GM10847 (cell line): ENCODE data around the gene HSF5.

Experiments used
- POLR2A ChIP-seq: IDR thresholded peaks from 2 replicates; pipeline ENCODE4 v1.6.1; 2011; ENCODE audit not compliant: insufficient read length; ENCODE audit errors: extremely low read depth

The HSF5 gene

DNA sequence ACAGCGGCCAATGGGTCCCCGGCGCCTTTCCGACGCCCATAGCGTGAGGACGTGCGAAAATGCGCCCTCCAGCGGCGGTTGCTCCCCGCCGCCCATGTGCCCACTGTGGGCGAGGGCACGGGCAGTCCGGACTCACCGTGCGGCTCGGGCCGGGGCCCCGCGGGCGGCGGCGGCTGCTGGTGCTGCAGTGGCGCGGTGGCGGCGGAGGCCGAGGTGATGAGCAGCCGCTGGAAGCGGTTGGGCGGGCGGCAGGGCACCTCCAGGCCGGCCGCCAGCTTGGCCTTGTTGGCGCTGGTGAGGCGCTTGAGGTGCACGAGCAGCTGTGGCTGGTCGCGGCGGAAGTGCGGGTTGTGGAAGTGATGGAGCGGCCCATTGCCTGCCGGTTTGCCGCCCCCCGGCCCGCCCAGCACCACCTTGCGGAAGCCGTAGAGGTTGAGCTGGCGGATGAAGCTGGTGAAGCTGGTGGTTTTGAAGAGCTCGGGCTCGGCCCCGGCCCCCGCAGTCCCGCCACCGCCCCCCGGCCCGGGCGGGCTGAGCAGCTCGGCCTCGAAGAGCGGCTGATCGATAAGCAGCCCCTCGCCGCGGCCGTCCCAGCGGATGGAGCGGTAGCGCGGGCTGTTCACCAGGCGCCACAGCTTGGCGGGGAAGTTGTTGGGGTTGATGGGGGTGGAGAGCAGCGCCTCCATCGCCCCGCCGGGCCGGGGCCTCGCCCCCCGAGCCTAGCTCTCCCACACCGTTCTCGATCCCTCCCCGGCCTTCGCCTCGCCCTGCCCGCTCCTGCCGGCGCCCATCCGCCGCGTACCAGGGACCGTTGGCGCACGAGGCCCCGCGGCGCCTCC is at the start of gene HSF5:
Gene HSF5 (minus strand): TSS at position 820 of the 839 bp plus-strand sequence. CDS start 134 bp downstream, at position 686.
- no peak for TF ChIP-seq POLR2A

DNA sequence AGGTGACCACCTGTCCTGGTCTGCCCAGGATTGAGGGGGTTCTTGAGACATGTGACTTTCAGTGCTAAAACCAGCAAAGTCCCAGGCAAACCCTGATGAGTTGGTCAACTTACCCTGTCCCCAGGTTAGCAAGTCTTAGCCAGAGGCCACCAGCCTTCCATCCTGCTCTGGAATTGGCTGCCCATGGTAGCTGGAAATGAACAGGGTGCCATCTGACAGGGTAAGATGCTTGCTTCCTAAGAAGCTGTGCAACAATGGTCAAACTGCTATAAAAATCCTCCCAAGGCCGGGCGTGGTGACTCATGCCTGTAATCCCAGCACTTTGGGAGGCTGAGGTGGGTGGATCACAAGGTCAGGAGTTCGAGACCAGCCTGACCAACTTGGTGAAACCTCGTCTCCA is 49.1 kb upstream of the HSF5 start:
- no peak for TF ChIP-seq POLR2A

DNA sequence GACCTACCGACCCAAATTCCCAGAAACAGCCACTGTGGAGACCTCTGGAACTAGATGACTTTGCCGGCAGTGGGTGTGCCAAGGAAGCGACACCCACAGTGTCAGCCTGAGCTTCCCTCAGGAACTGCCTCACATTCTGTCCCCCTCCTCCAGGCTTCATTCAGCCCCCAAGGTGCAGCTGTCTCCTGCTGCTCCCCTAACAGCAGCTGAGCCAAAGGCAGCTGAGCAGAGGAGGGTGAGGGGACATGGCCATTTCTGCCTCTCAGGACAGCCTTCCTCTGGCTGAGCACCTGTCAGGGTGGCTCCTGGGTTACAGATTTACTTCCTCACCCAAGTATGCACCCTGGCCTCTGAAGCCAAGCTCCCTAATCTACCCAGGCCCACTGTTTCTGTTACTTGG is 48.3 kb upstream of the HSF5 start:
- TF ChIP-seq POLR2A = no peak

DNA sequence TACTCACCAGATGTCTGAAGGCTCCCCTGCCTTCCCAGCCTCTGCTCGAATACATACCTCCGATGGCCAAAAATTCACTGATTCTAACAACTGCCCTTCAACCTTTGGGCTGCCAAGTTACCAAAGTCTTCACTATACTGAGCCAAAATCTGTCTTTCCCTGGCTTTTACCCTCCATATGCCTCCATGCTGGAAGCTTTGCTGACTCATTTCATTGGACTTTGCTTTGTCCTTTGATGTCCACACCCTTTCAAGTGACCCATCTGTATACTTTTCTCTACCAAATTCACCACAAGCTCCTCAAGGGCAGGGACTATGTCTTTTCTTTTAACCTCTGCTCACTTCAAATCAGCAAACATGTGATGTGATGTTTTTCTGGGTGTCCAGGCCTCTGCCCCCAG is 47.2 kb upstream of the HSF5 start:
- no peak for TF ChIP-seq POLR2A

DNA sequence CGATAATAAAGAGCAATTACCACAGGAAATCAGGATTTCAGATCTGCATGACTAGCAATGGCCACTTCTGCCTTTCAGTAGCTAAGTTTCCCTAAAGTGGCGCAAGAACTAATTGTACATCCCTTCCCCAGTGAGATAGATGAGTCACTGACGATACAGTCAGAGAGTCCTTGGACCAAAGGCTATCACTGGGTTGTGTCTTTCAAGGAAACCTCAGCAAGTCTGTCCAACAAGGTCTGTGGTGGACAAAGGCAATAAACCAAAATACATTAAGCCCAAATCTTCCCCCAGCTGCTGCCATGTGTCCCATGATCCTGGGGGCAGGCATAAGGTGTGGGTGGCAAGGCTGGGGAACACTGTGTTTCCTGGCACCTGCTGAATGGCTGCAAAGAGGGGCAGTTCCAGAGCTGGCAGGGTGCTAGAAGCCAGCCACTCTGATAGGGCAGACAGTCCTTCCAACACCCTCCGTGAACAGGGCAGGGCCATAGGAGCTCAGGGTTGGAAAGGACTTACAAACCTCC is 46.8 kb upstream of the HSF5 start:
- TF ChIP-seq POLR2A = no peak

- TF ChIP-seq POLR2A = no peak
Measured at GRCh38 chr17:58534331-58534730, 46.1 kb upstream of the HSF5 start.

DNA sequence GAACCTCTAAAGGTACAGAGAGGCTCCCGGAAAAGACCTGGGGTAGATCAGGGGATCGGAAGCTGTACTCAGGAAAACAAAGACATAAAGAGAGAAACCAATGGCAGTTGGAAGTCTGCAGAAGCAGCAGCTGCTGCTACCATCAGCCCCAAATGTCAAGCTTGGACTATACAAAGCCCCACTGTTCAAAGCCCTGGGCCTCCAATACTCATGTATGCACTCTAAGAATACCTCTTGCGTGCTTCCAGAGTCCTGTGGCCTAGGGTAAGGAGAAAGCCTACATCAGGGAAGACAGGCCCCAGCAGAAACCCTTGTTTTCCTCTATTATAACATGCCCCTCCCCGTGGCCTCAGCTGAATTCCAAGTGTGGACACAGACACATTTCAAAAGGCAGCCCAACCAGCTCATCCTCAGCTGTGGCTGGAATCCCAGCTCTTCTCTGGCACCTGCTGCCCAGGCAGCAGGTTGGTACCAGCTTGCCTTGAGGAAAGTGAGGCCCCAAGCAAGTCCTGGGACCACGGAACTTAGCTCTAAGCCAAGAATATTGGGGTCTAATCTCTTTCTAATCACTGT is 45.5 kb upstream of the HSF5 start:
- no peak for TF ChIP-seq POLR2A

- no peak for TF ChIP-seq POLR2A
Measured at GRCh38 chr17:58532555-58532951, 44.3 kb upstream of the HSF5 start.

- no peak for TF ChIP-seq POLR2A
Measured at GRCh38 chr17:58531661-58532554, 43.7 kb upstream of the HSF5 start.

DNA sequence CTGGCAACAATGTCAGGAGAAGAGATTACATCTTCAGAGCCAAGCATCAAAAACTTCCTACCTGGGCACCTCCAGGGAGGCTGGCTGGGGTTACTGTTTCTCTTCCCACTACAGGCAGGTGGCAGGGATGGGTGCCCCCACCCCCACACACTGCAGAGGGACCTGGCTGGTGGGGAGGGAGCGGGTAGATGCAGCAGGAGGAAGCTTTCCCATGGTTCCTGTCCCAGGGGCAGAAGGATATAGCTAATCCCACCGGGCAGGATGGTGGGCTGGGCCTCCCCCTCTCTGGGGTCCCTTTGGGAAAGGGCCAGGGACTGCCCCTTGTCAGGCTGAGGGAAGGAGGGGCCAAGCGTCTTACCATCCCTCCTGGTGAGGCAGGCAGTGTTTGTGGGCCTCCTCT is 42.9 kb upstream of the HSF5 start:
- no peak for TF ChIP-seq POLR2A

DNA sequence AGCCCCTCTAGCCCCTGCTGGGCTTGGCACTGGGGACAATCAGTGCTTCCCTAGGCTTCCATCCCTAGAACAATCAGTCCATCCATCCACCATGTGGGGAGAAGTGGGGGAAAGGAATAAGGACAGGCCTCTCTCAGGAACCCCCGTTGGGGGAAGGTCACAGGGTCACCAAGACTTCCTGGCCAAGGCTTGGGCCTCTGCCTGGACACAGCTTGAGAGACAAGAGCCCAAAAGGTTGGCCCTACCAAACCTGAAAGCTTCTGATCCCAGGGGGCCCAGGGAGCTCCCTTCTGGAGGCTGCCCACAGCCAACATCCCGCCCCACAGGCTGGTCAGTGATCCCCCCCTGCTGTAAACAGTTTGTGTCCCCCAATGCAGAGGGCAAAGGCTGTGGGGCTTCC is 42.4 kb upstream of the HSF5 start:
- no peak for TF ChIP-seq POLR2A

- no peak for TF ChIP-seq POLR2A
Measured at GRCh38 chr17:58529275-58529674, 41.1 kb upstream of the HSF5 start.

- TF ChIP-seq POLR2A = no peak
Measured at GRCh38 chr17:58528443-58528842, 40.2 kb upstream of the HSF5 start.

DNA sequence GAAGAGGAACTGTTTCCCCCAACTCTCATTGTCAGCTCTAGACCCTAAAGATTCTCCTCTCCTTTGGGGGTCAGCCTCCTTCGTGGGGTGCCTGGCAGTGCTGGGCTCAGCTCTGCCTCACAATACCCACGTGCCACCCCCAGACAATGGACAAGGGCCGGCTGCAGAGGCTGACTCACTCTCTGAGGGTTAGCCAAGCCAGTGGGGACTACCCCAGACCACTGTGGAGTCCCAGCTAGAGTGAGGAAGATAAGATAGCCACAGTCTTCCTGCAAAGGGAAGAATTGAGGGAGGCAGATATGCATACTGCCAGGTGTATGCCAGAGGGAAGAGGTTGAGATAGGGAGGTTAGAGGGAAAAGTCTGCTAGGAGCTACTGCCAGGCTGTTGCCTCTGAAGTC is 39.7 kb upstream of the HSF5 start:
- TF ChIP-seq POLR2A = no peak

DNA sequence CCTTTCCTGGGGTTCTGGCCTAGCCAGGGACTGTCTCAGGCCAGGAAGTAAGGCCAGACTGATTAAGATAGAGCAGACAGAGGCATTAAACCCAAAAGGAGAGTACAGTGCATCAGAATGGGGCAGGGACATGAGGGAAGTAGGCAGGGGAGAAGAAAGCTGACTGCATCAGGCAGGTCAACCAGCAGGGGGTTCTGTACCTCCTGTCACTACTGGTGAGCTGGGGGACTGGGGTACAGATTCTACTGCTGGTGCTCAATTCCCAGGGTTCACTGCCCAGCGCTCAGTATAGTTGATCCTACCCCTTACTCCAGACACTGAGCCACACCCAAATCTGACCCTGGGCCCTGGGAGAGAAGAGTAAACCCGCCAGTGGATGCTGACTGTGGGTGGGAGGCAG is 39.1 kb upstream of the HSF5 start:
- TF ChIP-seq POLR2A = no peak
